Stimulated activated naive CD8-positive, alpha-beta T cell treated with anti-CD3 and anti-CD28 coated beads, Interleukin-15, amount 100 ng/mL, for 72 hours (primary cell): Measurements from ENCODE around the gene APP.
A peak's percentile ranks its signal among the peaks of the same experiment; 100 is the strongest.

ENCODE experiments used
- ATAC-seq: fragments of 150-1000 bp; cut with Tn5 transposase; 2 replicates; pipeline ENCODE4 v1.10.0; 2021; ENCODE audit warnings: mild to moderate bottlenecking, moderate library complexity
- DNase-seq, 2 donors: peaks; one replicate each; pipeline ENCODE4 v3.0.0; 2021 to 2022
- H3K27ac Mint-ChIP-seq, 2 donors: one replicate each; pipeline ENCODE4 v1.8.0; 2022; ENCODE audit warnings: mild to moderate bottlenecking in 2 of 2, mixed read lengths in 2 of 2, moderate library complexity in 2 of 2
- H3K27me3 Mint-ChIP-seq: one replicate; pipeline ENCODE4 v1.8.0; 2022; ENCODE audit warnings: mixed read lengths
- H3K4me1 Mint-ChIP-seq: one replicate; pipeline ENCODE4 v1.8.0; 2022; ENCODE audit warnings: mild to moderate bottlenecking, mixed read lengths
- H3K4me3 Mint-ChIP-seq, 2 donors: one replicate each; pipeline ENCODE4 v1.8.0; 2022; ENCODE audit warnings: mild to moderate bottlenecking in 2 of 2, mixed read lengths in 2 of 2, moderate library complexity in 1 of 2
- H3K9me3 Mint-ChIP-seq, 2 donors: one replicate each; pipeline ENCODE4 v1.8.0; 2022; ENCODE audit warnings: mixed read lengths in 2 of 2

The APP gene

GRCh38 chr21:26170471-26171257 is at the start of gene APP:
TSS of gene APP (minus strand) at chr21:26170770. CDS start at chr21:26170620, 150 bp downstream.
- peak; percentile 88 to 95 for DNase-seq
- peak; percentile 88 for ATAC-seq
- Mint-ChIP-seq H3K4me3 (peak within 1 kb of the TSS; percentile 95 to 98), H3K4me1 (peaks cover 39% of the 10 kb centered on the region), H3K9me3 (no peaks in the 10 kb centered on the region), H3K27ac (peak within 1 kb of the TSS; percentile 92 to 93), H3K27me3 (peaks cover 11% of the 10 kb centered on the region)

DNA sequence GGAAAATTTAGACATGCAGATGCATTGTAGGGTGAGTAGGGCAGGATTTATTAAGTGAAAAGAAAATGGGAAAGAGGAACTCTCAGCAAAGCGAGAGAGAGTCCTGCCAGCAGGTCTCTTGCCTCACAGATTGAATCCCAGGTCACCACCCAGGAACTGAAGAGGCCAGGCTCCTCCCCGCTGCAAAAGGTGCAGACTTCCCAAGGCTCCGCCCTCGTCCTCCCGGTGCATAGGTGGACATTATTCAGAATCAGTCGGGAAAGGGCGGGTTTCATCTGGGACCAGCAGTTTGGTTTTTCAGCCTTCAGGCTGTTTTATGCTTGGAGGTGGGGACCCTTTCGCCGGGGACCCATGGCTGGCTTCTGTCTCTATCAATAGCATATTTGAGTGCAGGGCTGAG is 41.6 kb upstream of the APP start:
- Mint-ChIP-seq H3K4me3 (no peak overlapping the region), H3K27ac (peak overlapping the region in 1 of 2 donors; percentile 42), H3K4me1 (no peaks in the 10 kb centered on the region), H3K27me3 (no peaks in the 10 kb centered on the region), H3K9me3 (peaks cover 2% of the 10 kb centered on the region in 2 donors)
- DNase-seq: no peak
- ATAC-seq: no peak

- ATAC-seq: no peak
Measured at GRCh38 chr21:26210614-26211013, 40.0 kb upstream of the APP start.

DNA sequence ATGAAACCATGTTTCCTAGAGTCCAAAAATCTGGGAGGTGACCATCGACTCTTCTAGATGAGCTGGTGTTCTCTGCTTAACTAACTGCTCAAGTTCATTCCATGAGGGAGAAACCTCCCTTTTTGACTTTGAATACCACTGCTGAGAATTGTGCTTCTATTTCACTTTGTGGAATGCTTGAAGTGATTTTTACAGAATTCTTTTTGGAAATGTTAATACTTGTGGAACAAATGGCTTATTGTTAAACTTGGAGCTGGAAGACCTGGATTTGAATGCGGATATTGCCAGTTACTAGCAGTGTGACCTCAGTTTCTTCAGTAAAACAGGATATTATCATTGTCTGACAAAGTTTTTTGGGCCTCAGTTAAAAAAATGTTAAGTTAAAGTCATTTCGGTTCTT is 36.5 kb upstream of the APP start:
- no peak overlapping the region for H3K27ac Mint-ChIP-seq
- no peaks in the 10 kb centered on the region for H3K4me1 Mint-ChIP-seq
- H3K9me3 Mint-ChIP-seq: no peaks in the 10 kb centered on the region
- no peak for ATAC-seq
- H3K27me3 Mint-ChIP-seq: no peaks in the 10 kb centered on the region
- no peak overlapping the region for H3K4me3 Mint-ChIP-seq
- no peak for DNase-seq

More at GRCh38 chr21:26210614-26211013, 40.0 kb upstream of the APP start:
- Mint-ChIP-seq H3K27me3 (no peaks in the 10 kb centered on the region), H3K4me3 (no peak overlapping the region), H3K9me3 (no peaks in the 10 kb centered on the region), H3K4me1 (no peaks in the 10 kb centered on the region), H3K27ac (no peak overlapping the region)
- no peak for DNase-seq

- Mint-ChIP-seq H3K4me1 (no peaks in the 10 kb centered on the region), H3K9me3 (no peaks in the 10 kb centered on the region), H3K4me3 (no peak overlapping the region), H3K27me3 (no peaks in the 10 kb centered on the region), H3K27ac (no peak overlapping the region)
- ATAC-seq (no peak), DNase-seq (no peak)
Measured at GRCh38 chr21:26199456-26199855, 28.9 kb upstream of the APP start.

DNA sequence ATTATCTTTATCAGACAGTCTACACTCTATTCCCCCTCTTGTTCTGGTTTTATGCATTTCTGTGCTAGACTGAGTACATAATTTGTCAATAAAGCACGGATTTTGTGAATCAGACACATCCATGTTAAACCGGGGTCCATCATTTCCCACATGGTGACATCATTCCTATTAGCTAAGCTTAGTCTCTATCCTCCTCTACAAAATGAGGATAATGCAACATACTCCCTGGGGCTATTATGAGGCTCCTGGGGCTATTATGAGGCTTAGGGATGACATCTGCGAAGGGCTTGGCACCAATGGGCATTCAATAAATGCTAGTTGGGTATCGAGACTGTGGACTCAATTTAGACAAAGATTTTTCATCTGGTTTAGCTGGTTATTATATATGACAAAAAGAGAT is 25.1 kb upstream of the APP start:
- Mint-ChIP-seq H3K4me3 (no peak overlapping the region), H3K4me1 (no peaks in the 10 kb centered on the region), H3K27me3 (no peaks in the 10 kb centered on the region), H3K27ac (no peak overlapping the region), H3K9me3 (no peaks in the 10 kb centered on the region)
- DNase-seq (no peak), ATAC-seq (no peak)

GRCh38 chr21:26194811-26195251 is 24.3 kb upstream of the APP start:
- Mint-ChIP-seq H3K27me3 (no peaks in the 10 kb centered on the region), H3K9me3 (no peaks in the 10 kb centered on the region), H3K4me3 (no peak overlapping the region), H3K4me1 (no peaks in the 10 kb centered on the region), H3K27ac (no peak overlapping the region)
- no peak for DNase-seq
- ATAC-seq: no peak

GRCh38 chr21:26194326-26194725 is 23.8 kb upstream of the APP start:
- no peaks in the 10 kb centered on the region for H3K4me1 Mint-ChIP-seq
- no peaks in the 10 kb centered on the region for H3K27me3 Mint-ChIP-seq
- H3K4me3 Mint-ChIP-seq: no peak overlapping the region
- no peak for ATAC-seq
- no peak for DNase-seq
- no peak overlapping the region for H3K27ac Mint-ChIP-seq
- H3K9me3 Mint-ChIP-seq: no peaks in the 10 kb centered on the region

- ATAC-seq: no peak
- DNase-seq: no peak
- Mint-ChIP-seq H3K4me1 (no peaks in the 10 kb centered on the region), H3K9me3 (no peaks in the 10 kb centered on the region), H3K4me3 (no peak overlapping the region), H3K27ac (no peak overlapping the region), H3K27me3 (no peaks in the 10 kb centered on the region)
Measured at GRCh38 chr21:26191609-26192008, 21.0 kb upstream of the APP start.

- H3K4me3 Mint-ChIP-seq: no peak overlapping the region
- H3K27ac Mint-ChIP-seq: no peak overlapping the region
- ATAC-seq (no peak), DNase-seq (no peak)
- peaks cover 0 to 4% of the 10 kb centered on the region in 2 donors for H3K9me3 Mint-ChIP-seq
- H3K4me1 Mint-ChIP-seq: no peaks in the 10 kb centered on the region
- H3K27me3 Mint-ChIP-seq: no peaks in the 10 kb centered on the region
Measured at GRCh38 chr21:26188422-26188821, 17.9 kb upstream of the APP start.

DNA sequence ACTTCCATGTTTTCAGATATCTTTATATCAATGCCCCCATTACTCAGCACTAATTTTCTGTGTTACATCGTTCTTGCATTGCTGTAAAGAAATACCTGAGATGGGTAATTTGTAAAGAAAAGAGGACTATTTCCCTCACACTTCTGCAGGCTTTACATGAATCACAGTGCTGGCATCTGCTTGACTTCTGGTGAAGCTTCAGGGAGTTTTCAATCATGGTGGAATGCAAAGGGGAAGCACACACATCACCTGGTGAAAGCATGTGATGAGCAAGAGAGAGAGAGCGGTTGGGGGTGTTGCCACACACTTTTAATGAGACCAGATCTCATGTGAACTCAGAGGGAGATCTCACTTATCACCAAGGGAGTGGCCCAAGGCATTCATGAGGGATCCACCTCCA is 14.9 kb upstream of the APP start:
- no peak for ATAC-seq

DNA sequence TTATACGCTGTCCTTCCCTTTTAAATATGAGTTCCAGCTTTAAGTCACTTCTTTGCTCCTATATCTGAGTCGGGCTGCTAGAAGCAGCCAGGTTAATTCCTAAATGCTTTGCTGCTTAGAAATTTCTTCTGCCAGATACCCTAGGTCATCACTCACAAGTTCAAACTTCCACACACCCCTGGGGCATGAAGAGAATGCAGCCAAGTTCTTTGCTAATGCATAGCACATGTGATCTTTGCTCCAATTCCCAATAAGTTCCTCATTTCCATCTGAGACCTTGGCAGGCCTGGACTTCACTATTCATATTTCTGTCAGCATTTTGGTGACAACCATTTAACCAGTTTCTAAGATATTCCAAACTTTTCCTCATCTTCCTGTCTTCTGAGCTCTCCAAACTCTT is 14.5 kb upstream of the APP start:
- no peak overlapping the region for H3K27ac Mint-ChIP-seq
- no peaks in the 10 kb centered on the region for H3K27me3 Mint-ChIP-seq
- H3K9me3 Mint-ChIP-seq: peaks cover 0 to 8% of the 10 kb centered on the region in 2 donors
- no peak overlapping the region for H3K4me3 Mint-ChIP-seq
- no peaks in the 10 kb centered on the region for H3K4me1 Mint-ChIP-seq
- no peak for DNase-seq
- no peak for ATAC-seq

More for the DNA sequence above, 14.9 kb upstream of the APP start:
- Mint-ChIP-seq H3K27me3 (no peaks in the 10 kb centered on the region), H3K27ac (no peak overlapping the region), H3K4me1 (no peaks in the 10 kb centered on the region), H3K4me3 (no peak overlapping the region), H3K9me3 (peaks cover 0 to 8% of the 10 kb centered on the region in 2 donors)
- DNase-seq: no peak

DNA sequence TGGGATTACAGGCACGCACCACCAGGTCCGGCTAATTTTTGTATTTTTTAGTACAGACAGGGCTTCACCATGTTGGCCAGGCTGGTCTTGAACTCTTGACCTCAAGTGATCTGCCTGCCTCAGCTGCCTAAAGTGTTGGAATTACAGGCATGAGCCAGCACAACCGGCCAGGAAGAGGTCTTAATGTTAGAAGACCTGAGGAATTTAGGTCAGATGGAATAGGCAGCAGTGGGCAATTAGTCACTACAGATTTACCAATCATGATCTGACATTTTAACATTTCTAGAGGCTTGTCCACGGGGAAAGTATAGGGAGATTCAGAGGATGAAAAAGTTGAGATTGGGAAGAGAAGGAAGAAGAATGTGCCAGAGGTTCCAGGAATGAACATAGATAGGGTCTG is 8.9 kb upstream of the APP start:
- Mint-ChIP-seq H3K4me1 (peaks cover 5% of the 10 kb centered on the region), H3K27me3 (no peaks in the 10 kb centered on the region), H3K27ac (no peak overlapping the region), H3K9me3 (peaks cover 0 to 8% of the 10 kb centered on the region in 2 donors), H3K4me3 (no peak overlapping the region)
- no peak for ATAC-seq
- no peak for DNase-seq

GRCh38 chr21:26177746-26178426 is 7.3 kb upstream of the APP start:
- Mint-ChIP-seq H3K4me3 (no peak overlapping the region), H3K27me3 (no peaks in the 10 kb centered on the region), H3K9me3 (no peaks in the 10 kb centered on the region), H3K27ac (no peak overlapping the region), H3K4me1 (peaks cover 8% of the 10 kb centered on the region)
- DNase-seq (no peak), ATAC-seq (no peak)

GRCh38 chr21:26177187-26177586 is 6.6 kb upstream of the APP start:
- H3K4me3 Mint-ChIP-seq: no peak overlapping the region
- H3K9me3 Mint-ChIP-seq: no peaks in the 10 kb centered on the region
- DNase-seq (no peak), ATAC-seq (no peak)
- no peak overlapping the region for H3K27ac Mint-ChIP-seq
- peaks cover 8% of the 10 kb centered on the region for H3K4me1 Mint-ChIP-seq
- no peaks in the 10 kb centered on the region for H3K27me3 Mint-ChIP-seq
